GM12874 (cell line): Measurements from ENCODE around the gene ABCA6.

ENCODE experiments used
- TF ChIP-seq, protein P1 (sequence below): IDR thresholded peaks from 2 replicates; pipeline ENCODE4 v1.5.1; 2011; ENCODE audit warnings: low read depth, mild to moderate bottlenecking, control low read depth, low read length, moderate library complexity; ENCODE audit not compliant: insufficient read depth

ABCA6 gene

DNA sequence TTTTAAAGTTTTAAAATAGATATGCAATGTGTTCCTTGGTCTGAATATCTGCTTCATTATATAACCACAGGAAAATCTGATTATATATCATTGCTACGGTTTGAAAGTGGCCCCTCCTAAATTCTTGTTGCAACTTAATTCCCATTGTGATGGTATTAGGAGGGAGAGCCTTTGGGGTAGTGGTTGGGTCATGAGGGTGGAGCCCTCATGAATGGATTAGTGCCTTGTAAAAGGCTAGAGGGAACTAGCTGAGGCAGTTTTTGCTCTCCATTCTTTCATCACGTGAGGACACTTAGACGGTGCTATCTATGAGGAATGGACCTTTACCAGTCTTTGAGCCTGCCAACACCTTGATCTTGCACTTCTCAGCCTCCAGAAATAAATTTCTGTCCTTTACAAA, 7.6 kb downstream of the ABCA6 start:
- TF ChIP-seq, protein P1, sequence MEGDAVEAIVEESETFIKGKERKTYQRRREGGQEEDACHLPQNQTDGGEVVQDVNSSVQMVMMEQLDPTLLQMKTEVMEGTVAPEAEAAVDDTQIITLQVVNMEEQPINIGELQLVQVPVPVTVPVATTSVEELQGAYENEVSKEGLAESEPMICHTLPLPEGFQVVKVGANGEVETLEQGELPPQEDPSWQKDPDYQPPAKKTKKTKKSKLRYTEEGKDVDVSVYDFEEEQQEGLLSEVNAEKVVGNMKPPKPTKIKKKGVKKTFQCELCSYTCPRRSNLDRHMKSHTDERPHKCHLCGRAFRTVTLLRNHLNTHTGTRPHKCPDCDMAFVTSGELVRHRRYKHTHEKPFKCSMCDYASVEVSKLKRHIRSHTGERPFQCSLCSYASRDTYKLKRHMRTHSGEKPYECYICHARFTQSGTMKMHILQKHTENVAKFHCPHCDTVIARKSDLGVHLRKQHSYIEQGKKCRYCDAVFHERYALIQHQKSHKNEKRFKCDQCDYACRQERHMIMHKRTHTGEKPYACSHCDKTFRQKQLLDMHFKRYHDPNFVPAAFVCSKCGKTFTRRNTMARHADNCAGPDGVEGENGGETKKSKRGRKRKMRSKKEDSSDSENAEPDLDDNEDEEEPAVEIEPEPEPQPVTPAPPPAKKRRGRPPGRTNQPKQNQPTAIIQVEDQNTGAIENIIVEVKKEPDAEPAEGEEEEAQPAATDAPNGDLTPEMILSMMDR = no peak

DNA sequence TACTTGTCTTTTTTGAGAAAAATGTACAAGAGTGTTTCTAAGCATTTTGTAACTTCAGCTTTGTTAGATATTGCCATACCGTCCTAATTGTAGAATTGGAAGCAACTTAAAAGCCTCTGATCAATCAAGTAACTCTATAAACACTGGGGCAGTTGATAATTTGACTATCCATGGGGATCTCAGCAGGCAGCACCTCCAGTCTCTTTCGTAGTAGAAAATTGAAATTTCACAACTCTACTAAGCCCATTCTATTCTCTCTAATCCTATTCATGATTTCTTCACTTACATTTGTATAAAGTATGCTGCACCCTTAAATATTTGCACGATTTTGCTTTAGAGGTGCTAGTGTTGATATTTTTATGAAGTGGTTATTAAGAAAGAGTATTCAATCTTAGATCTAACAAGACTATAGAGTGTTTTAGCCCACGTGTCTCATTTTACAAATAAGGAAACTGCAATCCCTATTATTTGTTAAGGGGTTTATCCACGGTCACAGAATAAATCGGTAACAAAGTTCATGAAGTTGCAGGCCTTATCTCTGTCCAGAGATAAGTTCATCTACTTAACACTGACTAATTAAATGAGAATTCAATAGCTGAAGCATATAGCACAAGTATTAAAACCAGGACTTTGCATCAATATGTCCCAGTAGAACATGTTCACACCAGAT, 10.9 kb downstream of the ABCA6 start:
- TF ChIP-seq, protein P1 = no peak

DNA sequence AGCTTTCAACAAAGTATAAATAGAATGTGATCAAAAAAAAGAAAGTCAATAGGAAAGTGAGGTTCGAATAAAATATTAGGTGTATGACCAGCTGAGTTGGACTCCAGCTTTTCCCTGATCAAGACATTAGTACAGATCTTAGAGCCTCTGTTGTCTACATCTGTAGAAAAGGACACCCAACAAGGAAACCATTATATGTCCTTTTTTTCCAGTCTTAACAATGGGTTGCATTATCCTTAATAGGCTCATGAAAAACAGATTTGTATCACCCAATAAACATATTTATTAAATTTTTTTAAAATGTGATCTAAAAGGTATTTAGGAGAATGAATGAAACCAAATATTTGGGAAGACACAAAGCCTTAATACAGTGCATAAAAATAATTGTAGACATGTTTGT, 18.1 kb downstream of the ABCA6 start:
- TF ChIP-seq, protein P1 = no peak

DNA sequence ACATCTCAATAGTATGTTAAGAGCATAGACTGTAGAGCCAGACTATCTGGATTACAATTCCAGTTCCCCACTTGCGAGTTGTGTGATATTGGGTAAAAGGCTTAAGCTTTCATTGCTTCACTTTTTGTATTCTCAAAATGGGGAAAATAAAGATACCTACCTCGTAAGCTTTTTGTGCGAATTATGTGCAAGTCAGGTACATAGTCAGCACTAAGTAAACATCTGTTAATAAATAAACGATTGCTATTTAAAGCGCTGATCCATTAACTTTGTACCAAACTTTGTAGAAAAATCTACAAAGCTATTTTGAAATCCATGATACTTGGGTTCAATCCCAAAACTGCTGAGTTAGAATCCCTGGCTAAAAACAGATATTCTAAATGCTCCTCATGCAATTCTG, 19.6 kb downstream of the ABCA6 start:
- TF ChIP-seq, protein P1 = no peak

DNA sequence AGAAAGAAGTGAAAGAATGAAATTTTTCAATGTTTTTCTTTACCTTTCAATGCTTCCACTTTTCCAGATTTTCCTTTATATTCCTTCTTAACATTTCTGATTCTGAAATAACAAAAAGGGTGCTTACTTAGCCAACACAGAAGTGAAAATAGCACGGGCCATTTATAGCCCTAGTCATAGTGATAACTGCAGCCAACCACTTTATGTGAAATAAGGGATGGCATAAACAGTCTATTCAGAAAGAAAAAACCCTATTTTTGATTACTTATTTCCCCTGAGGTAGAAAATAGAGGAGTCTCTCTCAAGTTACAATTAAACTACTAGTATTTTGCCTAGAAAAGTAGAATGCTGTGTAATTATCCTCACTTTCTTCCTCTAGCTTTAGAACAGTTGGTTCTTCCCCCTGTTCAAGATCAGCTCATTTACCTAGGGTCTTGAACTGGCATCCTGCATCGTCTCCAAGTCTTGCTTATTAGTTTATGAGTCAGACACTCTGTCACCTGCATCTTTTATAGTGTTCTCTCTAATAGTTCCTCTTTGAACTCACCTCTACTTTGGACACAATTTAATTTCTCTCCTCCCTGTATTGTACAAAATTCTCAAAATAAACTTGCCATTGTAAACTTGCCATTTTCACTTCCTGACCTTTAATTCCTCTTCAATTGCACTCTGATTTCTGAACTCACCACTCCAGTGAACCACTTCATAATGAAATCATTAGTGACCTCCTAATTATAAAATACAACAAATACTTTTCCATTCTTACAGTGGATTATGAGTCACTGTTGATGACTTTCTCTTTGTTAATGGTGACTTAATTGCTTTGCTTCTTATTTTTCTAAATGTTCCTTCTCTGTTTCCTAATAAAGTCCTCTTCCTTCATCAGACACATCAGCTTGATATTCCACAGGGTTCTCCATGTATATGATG, 23.6 kb downstream of the ABCA6 start:
- TF ChIP-seq, protein P1 = no peak

DNA sequence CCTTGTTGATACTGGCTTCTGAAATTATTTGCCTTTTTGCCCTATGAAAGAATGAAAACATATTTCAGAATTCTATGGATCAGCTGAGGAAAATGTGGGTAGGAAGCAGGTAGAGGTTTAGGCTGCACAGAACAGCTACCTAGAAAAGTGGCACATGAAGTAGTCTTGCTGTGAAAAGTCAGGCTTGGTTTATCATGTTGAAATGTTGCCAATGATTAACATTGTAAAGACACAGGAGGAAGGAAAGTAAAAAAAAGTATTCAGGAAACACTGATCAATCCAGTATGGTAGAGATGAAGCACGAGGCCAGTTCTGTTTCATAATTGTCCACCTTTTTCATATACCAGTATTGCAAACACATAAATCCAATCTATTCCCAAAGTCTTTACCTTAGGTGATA, 29.9 kb downstream of the ABCA6 start:
- TF ChIP-seq, protein P1 = no peak

DNA sequence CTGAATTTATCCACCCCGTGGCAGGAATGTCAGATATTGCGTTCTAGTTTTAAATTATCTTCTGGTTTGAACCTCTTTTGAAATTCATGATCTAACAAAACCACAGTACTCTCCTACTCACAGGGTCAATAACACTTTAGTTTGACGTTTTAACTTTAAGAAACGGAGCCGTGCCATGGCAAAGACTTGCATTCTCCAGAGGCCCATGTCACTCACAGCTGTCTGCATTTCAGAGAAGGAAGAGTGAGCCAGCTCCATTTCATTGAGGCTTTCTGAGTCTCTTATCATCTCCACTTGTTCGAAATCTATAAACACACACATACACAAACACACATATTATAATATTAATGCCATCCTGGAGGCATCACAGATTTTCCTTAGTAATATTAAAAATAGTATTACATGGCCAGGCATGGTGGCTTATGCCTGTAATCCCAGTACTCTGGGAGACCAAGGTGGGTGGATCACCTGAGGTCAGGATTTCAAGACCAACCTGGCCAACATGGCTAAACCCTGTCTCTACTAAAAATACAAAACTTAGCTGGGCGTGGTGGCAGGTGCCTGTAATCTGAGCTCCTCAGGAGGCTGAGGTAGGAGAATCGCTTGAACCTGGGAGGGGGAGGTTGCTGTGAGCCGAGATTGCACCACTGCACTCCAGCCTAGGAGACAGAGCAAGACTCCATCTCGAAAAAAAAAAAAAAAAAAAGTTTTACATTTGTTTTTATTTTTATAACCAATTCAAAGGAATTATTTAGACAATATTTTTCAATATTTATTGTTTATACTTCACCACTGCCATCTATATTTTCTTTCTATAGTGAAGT, 35.6 kb downstream of the ABCA6 start:
- TF ChIP-seq, protein P1 = no peak
